OCI-LY7 (cell line): ENCODE results near the gene FLT3.

Experiments used
- EZH2phosphoT487 ChIP-seq: fragments of 200-600 bp; sonication (generic); IDR thresholded peaks from 2 replicates; pipeline ENCODE4 v1.6.1; 2018; ENCODE audit warnings: low read depth, borderline replicate concordance, mild to moderate bottlenecking, mixed run types, antibody characterized with exemption, low read length, moderate library complexity, mixed read lengths
- TF ChIP-seq, protein P1 (sequence below): fragments of 200-600 bp; sonication (generic); conservative IDR thresholded peaks from 2 replicates; pipeline ENCODE4 v1.5.1; 2014; ENCODE audit warnings: mild to moderate bottlenecking, antibody characterized with exemption, low read length, moderate library complexity, mixed read lengths

DNA sequence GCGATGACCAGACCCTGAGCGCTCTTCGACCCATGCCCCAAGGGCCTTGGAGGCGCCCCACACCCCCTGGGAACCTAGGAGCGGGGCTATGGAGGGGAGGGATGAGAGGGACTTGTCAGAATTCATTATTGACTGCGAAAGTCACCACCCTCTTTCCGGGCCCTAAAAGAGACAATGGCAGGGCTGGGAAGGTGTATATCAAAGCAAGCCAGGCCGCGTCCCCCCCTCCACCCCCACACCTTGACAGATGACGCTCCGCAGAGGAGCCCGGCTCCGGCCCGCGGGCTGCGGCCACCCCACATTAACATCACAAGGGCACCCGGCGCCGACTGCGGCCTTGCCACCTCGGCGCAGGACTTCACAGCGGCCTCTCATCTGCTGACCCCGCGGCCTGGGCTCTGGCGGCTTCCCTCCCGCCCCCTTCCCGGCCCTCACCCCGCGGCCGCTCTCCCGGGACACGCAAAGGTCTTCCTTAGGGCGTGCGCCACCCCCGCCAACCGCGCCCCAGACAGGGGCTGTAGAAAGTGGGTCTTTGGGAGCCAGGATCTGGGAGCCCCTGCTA lies 133.7 kb downstream of the FLT3 start:
- TF ChIP-seq, protein P1, sequence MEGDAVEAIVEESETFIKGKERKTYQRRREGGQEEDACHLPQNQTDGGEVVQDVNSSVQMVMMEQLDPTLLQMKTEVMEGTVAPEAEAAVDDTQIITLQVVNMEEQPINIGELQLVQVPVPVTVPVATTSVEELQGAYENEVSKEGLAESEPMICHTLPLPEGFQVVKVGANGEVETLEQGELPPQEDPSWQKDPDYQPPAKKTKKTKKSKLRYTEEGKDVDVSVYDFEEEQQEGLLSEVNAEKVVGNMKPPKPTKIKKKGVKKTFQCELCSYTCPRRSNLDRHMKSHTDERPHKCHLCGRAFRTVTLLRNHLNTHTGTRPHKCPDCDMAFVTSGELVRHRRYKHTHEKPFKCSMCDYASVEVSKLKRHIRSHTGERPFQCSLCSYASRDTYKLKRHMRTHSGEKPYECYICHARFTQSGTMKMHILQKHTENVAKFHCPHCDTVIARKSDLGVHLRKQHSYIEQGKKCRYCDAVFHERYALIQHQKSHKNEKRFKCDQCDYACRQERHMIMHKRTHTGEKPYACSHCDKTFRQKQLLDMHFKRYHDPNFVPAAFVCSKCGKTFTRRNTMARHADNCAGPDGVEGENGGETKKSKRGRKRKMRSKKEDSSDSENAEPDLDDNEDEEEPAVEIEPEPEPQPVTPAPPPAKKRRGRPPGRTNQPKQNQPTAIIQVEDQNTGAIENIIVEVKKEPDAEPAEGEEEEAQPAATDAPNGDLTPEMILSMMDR, result no peak
- no peak for TF ChIP-seq EZH2phosphoT487
